ENCODE measurements around the gene SMARCA5.

DNA sequence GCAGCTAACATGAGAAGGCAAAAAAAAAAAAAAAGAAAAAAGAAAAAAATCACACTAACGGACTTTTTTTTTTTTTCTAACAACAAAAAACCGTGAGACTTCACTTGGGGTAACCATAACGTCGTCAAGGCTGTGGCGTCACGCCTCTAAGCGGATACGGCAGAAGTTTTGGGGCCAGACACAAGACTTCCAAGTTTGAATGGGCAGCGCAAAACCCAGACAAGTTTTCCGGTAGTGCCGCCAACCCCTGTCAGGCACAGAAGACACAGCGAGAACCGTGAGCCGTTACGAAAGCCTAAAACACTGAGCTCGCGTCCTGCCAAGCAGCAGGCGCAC, 556 bp upstream of the SMARCA5 start:
- TF ChIP-seq, protein P1, sequence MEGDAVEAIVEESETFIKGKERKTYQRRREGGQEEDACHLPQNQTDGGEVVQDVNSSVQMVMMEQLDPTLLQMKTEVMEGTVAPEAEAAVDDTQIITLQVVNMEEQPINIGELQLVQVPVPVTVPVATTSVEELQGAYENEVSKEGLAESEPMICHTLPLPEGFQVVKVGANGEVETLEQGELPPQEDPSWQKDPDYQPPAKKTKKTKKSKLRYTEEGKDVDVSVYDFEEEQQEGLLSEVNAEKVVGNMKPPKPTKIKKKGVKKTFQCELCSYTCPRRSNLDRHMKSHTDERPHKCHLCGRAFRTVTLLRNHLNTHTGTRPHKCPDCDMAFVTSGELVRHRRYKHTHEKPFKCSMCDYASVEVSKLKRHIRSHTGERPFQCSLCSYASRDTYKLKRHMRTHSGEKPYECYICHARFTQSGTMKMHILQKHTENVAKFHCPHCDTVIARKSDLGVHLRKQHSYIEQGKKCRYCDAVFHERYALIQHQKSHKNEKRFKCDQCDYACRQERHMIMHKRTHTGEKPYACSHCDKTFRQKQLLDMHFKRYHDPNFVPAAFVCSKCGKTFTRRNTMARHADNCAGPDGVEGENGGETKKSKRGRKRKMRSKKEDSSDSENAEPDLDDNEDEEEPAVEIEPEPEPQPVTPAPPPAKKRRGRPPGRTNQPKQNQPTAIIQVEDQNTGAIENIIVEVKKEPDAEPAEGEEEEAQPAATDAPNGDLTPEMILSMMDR (IDR thresholded peaks at IDR 0.05; ENCODE audit: low read depth, low read length): no peak
- TF ChIP-seq POLR2A (IDR thresholded peaks at IDR 0.05; ENCODE audit: extremely low read depth, insufficient read length): no peak
- TF ChIP-seq, protein P2, sequence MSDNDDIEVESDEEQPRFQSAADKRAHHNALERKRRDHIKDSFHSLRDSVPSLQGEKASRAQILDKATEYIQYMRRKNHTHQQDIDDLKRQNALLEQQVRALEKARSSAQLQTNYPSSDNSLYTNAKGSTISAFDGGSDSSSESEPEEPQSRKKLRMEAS (IDR thresholded peaks at IDR 0.05; ENCODE audit: low read depth, low read length): no peak
